ENCODE measurements around the gene PDLIM7.

DNA sequence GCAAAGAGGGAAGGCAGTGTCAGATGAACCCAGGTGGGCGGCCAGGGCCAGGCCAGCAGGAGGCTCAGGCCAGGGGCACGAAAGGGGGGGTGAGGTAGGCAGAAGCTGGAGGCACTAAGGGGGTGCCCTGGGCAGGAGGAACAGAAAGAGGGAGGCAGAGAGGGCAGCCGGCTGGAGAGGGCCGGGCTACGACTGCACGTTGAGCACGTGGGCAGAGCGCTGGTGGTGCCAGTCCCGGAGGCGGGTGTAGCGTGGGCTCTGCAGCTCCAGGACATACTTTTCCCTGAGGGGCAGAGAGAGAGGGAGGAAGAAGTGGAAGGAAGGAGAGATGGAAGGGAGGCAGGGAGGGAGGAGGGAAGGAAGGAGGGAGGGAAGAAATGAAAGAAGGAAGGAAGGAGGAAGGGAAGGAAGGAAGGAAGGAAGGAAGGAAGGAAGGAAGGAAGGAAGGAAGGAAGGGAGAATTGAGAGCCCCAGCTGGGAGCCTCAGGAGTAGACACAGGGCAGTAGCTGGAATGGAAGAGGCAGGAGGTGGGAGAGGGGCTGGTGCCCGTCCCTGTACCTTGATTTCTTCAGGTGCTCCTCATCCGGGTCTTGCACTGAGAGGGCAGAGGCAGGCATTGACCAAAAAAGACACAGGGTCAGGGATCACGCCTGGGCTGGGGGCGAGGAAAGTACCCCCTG is 7.0 kb downstream of the PDLIM7 start:
- TF ChIP-seq YY1 (IDR thresholded peaks at IDR 0.05; ENCODE audit: low read depth) = no peak
- TF ChIP-seq RFX5 (IDR thresholded peaks at IDR 0.05; ENCODE audit: low read length) = no peak
- TF ChIP-seq POLR2AphosphoS5 (IDR thresholded peaks at IDR 0.05; ENCODE audit: low read depth, low read length) = no peak
- TF ChIP-seq, protein P1, sequence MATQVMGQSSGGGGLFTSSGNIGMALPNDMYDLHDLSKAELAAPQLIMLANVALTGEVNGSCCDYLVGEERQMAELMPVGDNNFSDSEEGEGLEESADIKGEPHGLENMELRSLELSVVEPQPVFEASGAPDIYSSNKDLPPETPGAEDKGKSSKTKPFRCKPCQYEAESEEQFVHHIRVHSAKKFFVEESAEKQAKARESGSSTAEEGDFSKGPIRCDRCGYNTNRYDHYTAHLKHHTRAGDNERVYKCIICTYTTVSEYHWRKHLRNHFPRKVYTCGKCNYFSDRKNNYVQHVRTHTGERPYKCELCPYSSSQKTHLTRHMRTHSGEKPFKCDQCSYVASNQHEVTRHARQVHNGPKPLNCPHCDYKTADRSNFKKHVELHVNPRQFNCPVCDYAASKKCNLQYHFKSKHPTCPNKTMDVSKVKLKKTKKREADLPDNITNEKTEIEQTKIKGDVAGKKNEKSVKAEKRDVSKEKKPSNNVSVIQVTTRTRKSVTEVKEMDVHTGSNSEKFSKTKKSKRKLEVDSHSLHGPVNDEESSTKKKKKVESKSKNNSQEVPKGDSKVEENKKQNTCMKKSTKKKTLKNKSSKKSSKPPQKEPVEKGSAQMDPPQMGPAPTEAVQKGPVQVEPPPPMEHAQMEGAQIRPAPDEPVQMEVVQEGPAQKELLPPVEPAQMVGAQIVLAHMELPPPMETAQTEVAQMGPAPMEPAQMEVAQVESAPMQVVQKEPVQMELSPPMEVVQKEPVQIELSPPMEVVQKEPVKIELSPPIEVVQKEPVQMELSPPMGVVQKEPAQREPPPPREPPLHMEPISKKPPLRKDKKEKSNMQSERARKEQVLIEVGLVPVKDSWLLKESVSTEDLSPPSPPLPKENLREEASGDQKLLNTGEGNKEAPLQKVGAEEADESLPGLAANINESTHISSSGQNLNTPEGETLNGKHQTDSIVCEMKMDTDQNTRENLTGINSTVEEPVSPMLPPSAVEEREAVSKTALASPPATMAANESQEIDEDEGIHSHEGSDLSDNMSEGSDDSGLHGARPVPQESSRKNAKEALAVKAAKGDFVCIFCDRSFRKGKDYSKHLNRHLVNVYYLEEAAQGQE (IDR thresholded peaks at IDR 0.05; ENCODE audit: low read depth, low read length) = no peak
